Type B pancreatic cell (in vitro differentiated cells): Measurements from ENCODE around the gene KIF22. TPM values are rescaled to one million over a fixed set of nuclear protein-coding genes. Genes with fewer than 3 reads are reported as not detected.

Experiments
- DNase-seq: peaks from one replicate; pipeline ENCODE4 v3.0.0; 2021; ENCODE audit warnings: mixed read lengths; ENCODE audit not compliant: unreplicated experiment; ENCODE audit errors: extremely low spot score
- H3K27ac Mint-ChIP-seq: 2 replicates; pipeline ENCODE4 v1.8.0; 2021; ENCODE audit warnings: mild to moderate bottlenecking, mixed read lengths
- H3K27me3 Mint-ChIP-seq: 2 replicates; pipeline ENCODE4 v1.8.0; 2021; ENCODE audit warnings: mixed read lengths
- H3K36me3 Mint-ChIP-seq: 2 replicates; pipeline ENCODE4 v1.8.0; 2021; ENCODE audit warnings: mixed read lengths
- H3K4me1 Mint-ChIP-seq: one replicate; pipeline ENCODE4 v1.8.0; 2021; ENCODE audit warnings: mixed read lengths; ENCODE audit not compliant: unreplicated experiment
- H3K4me3 Mint-ChIP-seq: 2 replicates; pipeline ENCODE4 v1.8.0; 2021; ENCODE audit warnings: mild to moderate bottlenecking, mixed read lengths
- H3K9me3 Mint-ChIP-seq: 2 replicates; pipeline ENCODE4 v1.8.0; 2021; ENCODE audit warnings: mixed read lengths
- CTCF ChIP-seq: fragments of 200-600 bp; sonication (generic); conservative IDR thresholded peaks from 2 replicates; pipeline ENCODE4 v1.5.0; 2021; ENCODE audit warnings: antibody characterized with exemption, mild to moderate bottlenecking
- total RNA-seq: library from RNA; stranded (reverse); gene quantifications from 2 replicates; pipeline ENCODE4 v1.2.1, GENCODE V29; 2021; ENCODE audit warnings: low replicate concordance

KIF22 gene
- total RNA-seq, 1 donor from 2014 or later: 112 TPM

GRCh38 chr16:29804455-29805231 is 14.1 kb downstream of the KIF22 start:
- Mint-ChIP-seq H3K27me3 (no peaks in the 10 kb centered on the region), H3K27ac (peak overlapping the region; percentile 98), H3K9me3 (no peaks in the 10 kb centered on the region), H3K4me1 (peaks cover 30% of the 10 kb centered on the region), H3K36me3 (peaks cover 9% of the 10 kb centered on the region), H3K4me3 (peak overlapping the region; percentile 98)
- TF ChIP-seq CTCF: no peak
- no peak for DNase-seq

- H3K9me3 Mint-ChIP-seq: no peaks in the 10 kb centered on the region
- peak; percentile 98 for DNase-seq
- peak overlapping the region; percentile 98 for H3K4me3 Mint-ChIP-seq
- H3K36me3 Mint-ChIP-seq: peaks cover 9% of the 10 kb centered on the region
- TF ChIP-seq CTCF: peak; percentile 34
- no peaks in the 10 kb centered on the region for H3K27me3 Mint-ChIP-seq
- peak overlapping the region; percentile 98 for H3K27ac Mint-ChIP-seq
- H3K4me1 Mint-ChIP-seq: peaks cover 32% of the 10 kb centered on the region
These were observed 14.9 kb downstream of the KIF22 start for GRCh38 chr16:29805232-29806098.

- no peak for TF ChIP-seq CTCF
- Mint-ChIP-seq H3K27ac (peak within 1 kb of the TSS; percentile 98), H3K4me3 (peak within 1 kb of the TSS; percentile 98), H3K4me1 (peaks cover 39% of the 10 kb centered on the region), H3K36me3 (peaks cover 9% of the 10 kb centered on the region), H3K9me3 (no peaks in the 10 kb centered on the region), H3K27me3 (no peaks in the 10 kb centered on the region)
- DNase-seq: no peak
These were observed 15.6 kb downstream of the KIF22 start, which contains the start of gene MAZ for GRCh38 chr16:29806099-29806579. Gene MAZ (plus strand): TSS chr16:29806529. CDS start chr16:29806702, 173 bp downstream.

GRCh38 chr16:29806641-29807425 is 16.3 kb downstream of the KIF22 start:
- DNase-seq: no peak
- Mint-ChIP-seq H3K4me3 (peak overlapping the region; percentile 86), H3K9me3 (no peaks in the 10 kb centered on the region), H3K27ac (peak overlapping the region; percentile 84), H3K27me3 (no peaks in the 10 kb centered on the region), H3K4me1 (peaks cover 40% of the 10 kb centered on the region), H3K36me3 (peaks cover 4% of the 10 kb centered on the region)
- TF ChIP-seq CTCF: no peak
